HL-60 (cell line): ENCODE results near the gene TMEM60.

Experiments used
- DNase-seq, 2 experiments: peaks; one replicate each; pipeline ENCODE4 v3.0.0-alpha.2; 2010 to 2020; ENCODE audit warnings: low read depth in 1 of 2, low spot score in 1 of 2
- H3K27ac ChIP-seq: fragments of 250-450 bp; sonication (Bioruptor Pico); replicated peaks from 2 replicates; pipeline ENCODE4 v1.5.1; 2020; ENCODE audit warnings: mild to moderate bottlenecking, moderate library complexity
- H3K27me3 ChIP-seq: fragments of 250-450 bp; sonication (Bioruptor Pico); 2 replicates; pipeline ENCODE4 v1.5.1; 2021; ENCODE audit warnings: mild to moderate bottlenecking, moderate library complexity; ENCODE audit not compliant: insufficient read depth, poor library complexity, severe bottlenecking
- H3K4me3 ChIP-seq: replicated peaks from 2 replicates; pipeline ENCODE4 v1.5.1; 2011; ENCODE audit warnings: mild to moderate bottlenecking, control low read depth, low read length; ENCODE audit not compliant: insufficient read depth
- CTCF ChIP-seq: IDR thresholded peaks from one replicate; pipeline ENCODE4 v1.5.1; 2011; ENCODE audit warnings: low read length, control low read depth, inconsistent platforms; ENCODE audit not compliant: insufficient read depth
- GABPA ChIP-seq: IDR thresholded peaks from 2 replicates; pipeline ENCODE4 v1.6.1; 2012; ENCODE audit warnings: low read depth
- POLR2AphosphoS5 ChIP-seq: IDR thresholded peaks from 2 replicates; pipeline ENCODE4 v1.6.1; 2012; ENCODE audit warnings: low read depth
- SPI1 ChIP-seq: IDR thresholded peaks from 2 replicates; pipeline ENCODE4 v1.6.1; 2012; ENCODE audit warnings: low read depth, mild to moderate bottlenecking, borderline replicate concordance
- TF ChIP-seq, protein P1 (sequence below): IDR thresholded peaks from 2 replicates; pipeline ENCODE4 v1.6.1; 2012; ENCODE audit warnings: low read depth; ENCODE audit not compliant: insufficient replicate concordance

The TMEM60 gene

DNA sequence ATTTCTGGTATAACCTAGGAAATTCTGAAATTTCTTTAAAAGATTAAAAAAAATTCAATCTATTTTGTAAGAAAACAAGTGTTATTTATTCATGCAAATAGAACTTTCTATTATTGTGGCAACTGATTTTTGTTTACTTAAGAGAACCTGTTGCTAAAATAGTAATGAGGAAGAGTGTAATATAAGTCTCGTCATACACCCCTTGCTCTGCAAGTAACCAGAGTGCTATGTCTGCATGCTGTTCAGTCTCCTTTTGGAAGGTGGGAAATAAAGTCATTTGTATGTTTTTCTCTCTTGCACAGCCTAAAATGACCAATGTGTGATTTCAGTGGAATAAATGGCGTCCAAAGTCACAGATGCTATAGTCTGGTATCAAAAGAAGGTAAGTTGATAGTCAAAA lies 41.7 kb upstream of the TMEM60 start:
- no peaks in the 10 kb centered on the region for H3K27me3 ChIP-seq
- no peak for TF ChIP-seq POLR2AphosphoS5
- TF ChIP-seq SPI1 = no peak
- TF ChIP-seq GABPA = no peak
- TF ChIP-seq, protein P1, sequence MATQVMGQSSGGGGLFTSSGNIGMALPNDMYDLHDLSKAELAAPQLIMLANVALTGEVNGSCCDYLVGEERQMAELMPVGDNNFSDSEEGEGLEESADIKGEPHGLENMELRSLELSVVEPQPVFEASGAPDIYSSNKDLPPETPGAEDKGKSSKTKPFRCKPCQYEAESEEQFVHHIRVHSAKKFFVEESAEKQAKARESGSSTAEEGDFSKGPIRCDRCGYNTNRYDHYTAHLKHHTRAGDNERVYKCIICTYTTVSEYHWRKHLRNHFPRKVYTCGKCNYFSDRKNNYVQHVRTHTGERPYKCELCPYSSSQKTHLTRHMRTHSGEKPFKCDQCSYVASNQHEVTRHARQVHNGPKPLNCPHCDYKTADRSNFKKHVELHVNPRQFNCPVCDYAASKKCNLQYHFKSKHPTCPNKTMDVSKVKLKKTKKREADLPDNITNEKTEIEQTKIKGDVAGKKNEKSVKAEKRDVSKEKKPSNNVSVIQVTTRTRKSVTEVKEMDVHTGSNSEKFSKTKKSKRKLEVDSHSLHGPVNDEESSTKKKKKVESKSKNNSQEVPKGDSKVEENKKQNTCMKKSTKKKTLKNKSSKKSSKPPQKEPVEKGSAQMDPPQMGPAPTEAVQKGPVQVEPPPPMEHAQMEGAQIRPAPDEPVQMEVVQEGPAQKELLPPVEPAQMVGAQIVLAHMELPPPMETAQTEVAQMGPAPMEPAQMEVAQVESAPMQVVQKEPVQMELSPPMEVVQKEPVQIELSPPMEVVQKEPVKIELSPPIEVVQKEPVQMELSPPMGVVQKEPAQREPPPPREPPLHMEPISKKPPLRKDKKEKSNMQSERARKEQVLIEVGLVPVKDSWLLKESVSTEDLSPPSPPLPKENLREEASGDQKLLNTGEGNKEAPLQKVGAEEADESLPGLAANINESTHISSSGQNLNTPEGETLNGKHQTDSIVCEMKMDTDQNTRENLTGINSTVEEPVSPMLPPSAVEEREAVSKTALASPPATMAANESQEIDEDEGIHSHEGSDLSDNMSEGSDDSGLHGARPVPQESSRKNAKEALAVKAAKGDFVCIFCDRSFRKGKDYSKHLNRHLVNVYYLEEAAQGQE = no peak
- TF ChIP-seq CTCF = no peak
- no peak overlapping the region for H3K27ac ChIP-seq
- no peak for DNase-seq
- no peak overlapping the region for H3K4me3 ChIP-seq

DNA sequence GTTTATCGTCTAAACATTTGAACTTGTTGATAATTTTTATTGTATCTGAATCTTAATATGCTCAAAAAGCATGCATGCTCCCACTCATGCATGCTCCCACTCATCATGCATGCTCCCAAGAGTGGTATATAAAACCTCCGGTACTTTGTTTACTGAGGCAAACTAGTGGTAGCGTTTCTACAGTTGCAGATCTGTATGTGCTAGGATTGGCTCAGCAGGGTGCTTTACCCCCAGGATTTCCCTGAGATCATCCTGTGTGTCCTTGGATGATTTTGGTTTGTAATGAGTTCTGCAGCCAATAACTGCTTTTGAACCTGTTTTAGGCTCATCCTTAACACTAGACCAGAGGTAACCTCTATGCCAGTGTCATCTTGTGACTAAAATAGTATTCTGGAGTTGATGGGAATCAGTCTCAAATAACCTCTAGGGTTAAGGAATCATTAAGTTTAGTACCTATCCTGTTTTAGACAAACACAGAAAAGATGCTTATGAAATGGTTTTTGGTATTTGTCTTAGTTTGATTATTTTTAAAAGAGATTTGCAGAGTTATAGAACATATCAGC lies 40.8 kb upstream of the TMEM60 start:
- H3K27ac ChIP-seq = no peak overlapping the region
- DNase-seq = no peak
- H3K27me3 ChIP-seq = no peaks in the 10 kb centered on the region

DNA sequence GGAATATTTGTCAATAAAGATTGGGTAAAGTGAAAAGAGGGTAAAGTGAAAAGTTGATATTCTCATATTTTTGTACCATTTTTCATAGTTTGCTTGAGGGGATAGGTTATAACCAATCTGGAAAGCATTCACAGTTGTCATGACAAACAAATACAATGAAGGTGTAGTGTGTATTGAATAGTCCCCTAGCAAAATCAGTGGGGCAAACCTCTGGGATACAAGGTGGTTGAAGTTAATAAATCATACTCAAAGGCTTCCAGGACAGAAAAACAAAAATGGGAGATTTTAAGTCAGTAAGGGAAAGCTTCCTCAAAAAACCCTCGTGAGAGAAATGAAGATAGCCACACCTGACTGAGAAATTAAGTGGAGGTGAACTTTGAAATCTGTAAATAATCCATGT lies 39.7 kb upstream of the TMEM60 start:
- H3K27me3 ChIP-seq = no peaks in the 10 kb centered on the region
- no peak overlapping the region for H3K4me3 ChIP-seq
- DNase-seq = no peak
- TF ChIP-seq GABPA (no peak), POLR2AphosphoS5 (no peak), SPI1 (no peak), CTCF (no peak)
- TF ChIP-seq, protein P1 = no peak
- H3K27ac ChIP-seq = no peak overlapping the region

More for the DNA sequence above, 40.8 kb upstream of the TMEM60 start:
- no peak for TF ChIP-seq SPI1
- TF ChIP-seq POLR2AphosphoS5 = no peak
- TF ChIP-seq, protein P1 = no peak
- no peak for TF ChIP-seq GABPA
- no peak for TF ChIP-seq CTCF
- H3K4me3 ChIP-seq = no peak overlapping the region
